HepG2 (cell line): ENCODE results near the gene PAK6. TPM values are rescaled to one million over a fixed set of nuclear protein-coding genes. Genes with fewer than 3 reads are reported as not detected.

Experiments used
- ATAC-seq: fragments of 200-7000 bp; cut with Tn5 transposase; 3 replicates; pipeline ENCODE4 v1.9.1; 2020; ENCODE audit warnings: mild to moderate bottlenecking, moderate library complexity
- BruUV-seq: library from RNA; stranded (reverse); fragments of 400-500 nt; replicated peaks from 2 replicates; lab custom pipeline; 2021; lab: Mats Ljungman, UMichigan
- CTCF ChIA-PET: fragments of 300-600 bp; formaldehyde crosslinking; extraction: SDS; loops from one replicate; lab custom pipeline; 2021; ENCODE audit warnings: low total read pairs, inconsistent platforms, low intra/inter-chr PET ratio; lab: Yijun Ruan, JAX
- POLR2A ChIA-PET: fragments of 350-600 bp; sonication (Branson Sonifier 250); formaldehyde crosslinking; loops from one replicate; lab custom pipeline; 2020; ENCODE audit warnings: antibody characterized with exemption, inconsistent platforms; lab: Yijun Ruan, JAX
- DNase-seq: peaks from one replicate; pipeline ENCODE4 v3.0.0-alpha.2; 2015; ENCODE audit warnings: low spot score
- FAIRE-seq: peaks from 3 replicates; lab custom pipeline; 2011; peaks lifted over from hg19 to GRCh38; lab: Jason Lieb, UNC
- H2AFZ ChIP-seq: one replicate; pipeline ENCODE4 v1.6.1; 2011; ENCODE audit warnings: low read length, inconsistent platforms
- H3K27ac ChIP-seq: fragments of 300-600 bp; 3 replicates; pipeline ENCODE4 v1.8.0; 2011; ENCODE audit warnings: mixed run types, mild to moderate bottlenecking, mixed read lengths, low read length, inconsistent platforms; ENCODE audit not compliant: insufficient read depth; ENCODE audit errors: extremely low read length
- H3K27me3 ChIP-seq, 2 experiments: fragments of 200-600 bp in 1 of 2; 2 replicates in 1 of 2; 3 replicates in 1 of 2; pipeline versions ENCODE4 v1.6.0 to v1.8.0; 2011; ENCODE audit warnings: low read length in 2 of 2, mild to moderate bottlenecking in 2 of 2, moderate library complexity in 2 of 2, inconsistent platforms in 1 of 2; ENCODE audit not compliant: insufficient read depth in 2 of 2, control insufficient read depth in 1 of 2
- H3K36me3 ChIP-seq, 2 experiments: fragments of 200-600 bp in 1 of 2; replicated peaks in 1 of 2; 2 replicates in 1 of 2; 3 replicates in 1 of 2; pipeline versions ENCODE4 v1.5.1 to v1.8.0; 2011; ENCODE audit warnings: low read length in 2 of 2, inconsistent platforms in 1 of 2; ENCODE audit not compliant: insufficient read depth in 2 of 2, control insufficient read depth in 1 of 2
- H3K4me1 ChIP-seq: 2 replicates; pipeline ENCODE4 v1.5.1; 2012; ENCODE audit warnings: low read length, inconsistent platforms; ENCODE audit not compliant: insufficient read depth
- H3K4me2 ChIP-seq: 2 replicates; pipeline ENCODE4 v1.6.0; 2011; ENCODE audit warnings: low read depth, low read length, inconsistent platforms
- H3K4me3 ChIP-seq, 3 experiments: fragments of 200-600 bp in 1 of 3; sonication (generic), shearing (Covaris generic) in 1 of 3; replicated peaks in 1 of 3; 2 replicates each; pipeline ENCODE4 v1.5.1; 2011 to 2016; ENCODE audit warnings: low read length in 3 of 3, inconsistent platforms in 2 of 3, low read depth in 2 of 3, mild to moderate bottlenecking in 2 of 3, control low read depth in 1 of 3, mixed read lengths in 1 of 3; ENCODE audit not compliant: insufficient read depth in 1 of 3
- H3K79me2 ChIP-seq: one replicate; pipeline ENCODE4 v1.6.1; 2011; ENCODE audit warnings: low read length, inconsistent platforms; ENCODE audit not compliant: insufficient read depth
- H3K9ac ChIP-seq: 2 replicates; pipeline ENCODE4 v1.6.0; 2011; ENCODE audit warnings: mild to moderate bottlenecking, low read depth, low read length, inconsistent platforms; ENCODE audit not compliant: insufficient read depth
- H3K9me3 ChIP-seq: 2 replicates; pipeline ENCODE4 v1.5.1; 2012; ENCODE audit warnings: mild to moderate bottlenecking, low read length
- H4K20me1 ChIP-seq: 2 replicates; pipeline ENCODE4 v1.6.0; 2011; ENCODE audit warnings: inconsistent platforms, mild to moderate bottlenecking, low read length, moderate library complexity; ENCODE audit not compliant: insufficient read depth
- AKAP8 ChIP-seq: sonication (generic); formaldehyde crosslinking; IDR thresholded peaks from 2 replicates; pipeline ENCODE4 v1.5.1; 2020; ENCODE audit warnings: mild to moderate bottlenecking, missing genetic modification reagents
- MIXL1 ChIP-seq: IDR thresholded peaks from 2 replicates; pipeline ENCODE4 v1.6.1; 2016
- NFIB ChIP-seq: sonication (generic); formaldehyde crosslinking; IDR thresholded peaks from 2 replicates; pipeline ENCODE4 v1.9.0; 2021; ENCODE audit warnings: missing genetic modification reagents, mild to moderate bottlenecking, borderline replicate concordance
- NKX3-1 ChIP-seq: sonication (generic); formaldehyde crosslinking; IDR thresholded peaks from 2 replicates; pipeline ENCODE4 v1.5.0; 2020; ENCODE audit warnings: missing genetic modification reagents
- NONO ChIP-seq, 2 experiments: fragments of 450-650 bp in 1 of 2; sonication (generic) in 1 of 2; formaldehyde crosslinking in 1 of 2; IDR thresholded peaks in 1 of 2; conservative IDR thresholded peaks in 1 of 2; 2 replicates each; pipeline versions ENCODE4 v1.6.1 to v1.8.0; 2017 to 2022; ENCODE audit warnings: mild to moderate bottlenecking in 1 of 2, missing genetic modification reagents in 1 of 2, moderate library complexity in 1 of 2
- PCBP1 ChIP-seq: fragments of 200-400 bp; formaldehyde crosslinking; IDR thresholded peaks from 2 replicates; pipeline ENCODE4 v1.6.1; 2017; ENCODE audit warnings: mild to moderate bottlenecking, low read depth, low read length, borderline replicate concordance
- RAD51 ChIP-seq: fragments of 450-650 bp; IDR thresholded peaks from 2 replicates; pipeline ENCODE4 v1.6.1; 2016; ENCODE audit warnings: borderline replicate concordance
- SRSF9 ChIP-seq: fragments of 200-400 bp; formaldehyde crosslinking; IDR thresholded peaks from 2 replicates; pipeline ENCODE4 v1.6.1; 2018; ENCODE audit warnings: borderline replicate concordance, mild to moderate bottlenecking, low read depth, low read length; ENCODE audit not compliant: insufficient read depth, poor library complexity, severe bottlenecking
- TBX2 ChIP-seq: sonication (generic); formaldehyde crosslinking; IDR thresholded peaks from 2 replicates; pipeline ENCODE4 v1.5.0; 2020; ENCODE audit warnings: missing genetic modification reagents, mild to moderate bottlenecking, borderline replicate concordance
- ZBTB3 ChIP-seq: sonication (generic); formaldehyde crosslinking; IDR thresholded peaks from 2 replicates; pipeline ENCODE4 v1.4.0; 2020; ENCODE audit warnings: low read depth, mild to moderate bottlenecking, moderate library complexity, missing genetic modification reagents, borderline replicate concordance
- ZNF530 ChIP-seq: sonication (generic); formaldehyde crosslinking; IDR thresholded peaks from 2 replicates; pipeline ENCODE4 v1.5.0; 2020; ENCODE audit warnings: low read depth, mild to moderate bottlenecking, missing genetic modification reagents
- ZNF543 ChIP-seq: sonication (generic); formaldehyde crosslinking; IDR thresholded peaks from 2 replicates; pipeline ENCODE4 v1.4.0; 2020; ENCODE audit warnings: mild to moderate bottlenecking, missing genetic modification reagents
- ZNF598 ChIP-seq: sonication (generic); formaldehyde crosslinking; IDR thresholded peaks from 2 replicates; pipeline ENCODE4 v1.5.1; 2020; ENCODE audit warnings: mild to moderate bottlenecking, missing genetic modification reagents, borderline replicate concordance
- ZNF768 ChIP-seq: sonication (generic); formaldehyde crosslinking; IDR thresholded peaks from 2 replicates; pipeline ENCODE4 v1.4.0; 2020; ENCODE audit warnings: missing genetic modification reagents
- WGBS: methylation state at CpG from one replicate; pipeline ENCODE4 v1.1.6; 2017; ENCODE audit warnings: low lambda C conversion rate; 5-methylcytosine and 5-hydroxymethylcytosine counted together
- in situ Hi-C: cut with HindIII; loops from 2 replicates; pipeline ENCODE4 v1.10.0; 2017; ENCODE audit warnings: low pct_unique_long_range_greater_than_20kb; ENCODE audit not compliant: extremely low pct_ligation_motif_present
- intact Hi-C: fragments of 100-400 bp; cut with micrococcal nuclease; formaldehyde crosslinking; loops from one replicate; pipeline ENCODE4 v1.10.0; 2022; ENCODE audit not compliant: unreplicated experiment
- polyA plus RNA-seq, 8 experiments: library from polyadenylated mRNA; depleted of rRNA in 3 of 8; stranded (reverse) in 7 of 8; unstranded in 1 of 8; fragments of >200 nt; fragmentation: Illumina TruSeq in 4 of 8; extraction: Trizol in 4 of 8; gene quantifications; 2 replicates each; pipeline versions ENCODE4 v1.2.1 to v1.2.3, GENCODE V29; 2011 to 2016; ENCODE audit warnings: low read depth in 4 of 8, missing spikeins in 1 of 8, mixed read lengths in 1 of 8; ENCODE audit not compliant: insufficient read depth in 1 of 8
- total RNA-seq, 5 experiments: library from RNA; depleted of rRNA; stranded (reverse); fragments of >200 nt; fragmentation: Illumina TruSeq; extraction: Trizol; gene quantifications; 2 replicates each; pipeline ENCODE4 v1.2.3, GENCODE V29; 2016; ENCODE audit warnings: low read depth in 1 of 5

PAK6 gene
- total and polyA plus RNA-seq, 2 of the 13 experiments (the other 11 are each of a cell fraction or from before 2014, with no cell fraction given), result 0.07 TPM; not detected in 1

DNA sequence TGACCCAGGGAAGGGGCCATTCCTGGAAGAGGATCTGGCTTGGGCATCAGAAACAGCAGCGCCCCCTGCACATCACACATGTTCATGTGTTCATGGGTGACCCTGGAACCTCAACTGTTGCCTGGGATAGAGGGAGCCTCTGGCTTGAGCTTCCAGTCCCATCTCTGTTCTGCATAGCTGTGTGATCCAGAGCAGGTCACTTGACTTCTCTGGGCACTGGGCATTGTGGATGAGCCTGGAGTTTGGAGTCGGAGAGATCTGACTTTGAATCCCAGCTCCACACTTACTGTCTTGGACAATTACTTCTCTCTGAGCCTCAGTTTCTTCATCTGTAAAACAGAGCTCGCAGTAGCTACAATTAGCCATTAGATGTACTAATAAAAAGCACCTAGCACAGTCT, 15.6 kb downstream of the PAK6 start:
- Histone ChIP-seq H3K27me3 (peaks cover 4 to 69% of the 10 kb centered on the region in 2 experiments; a peak in 4 of 5 replicates), H3K36me3 (no peaks in the 10 kb centered on the region), H3K9me3 (no peaks in the 10 kb centered on the region), H3K4me3 (no peak overlapping the region), H4K20me1 (no peaks in the 10 kb centered on the region), H3K27ac (no peak overlapping the region), H3K4me1 (peaks cover 25% of the 10 kb centered on the region), H2AFZ (no peak overlapping the region), H3K4me2 (no peak overlapping the region), H3K79me2 (no peaks in the 10 kb centered on the region), H3K9ac (no peak overlapping the region)
- ChIA-PET CTCF (no interaction called here), POLR2A (no interaction called here)
- ATAC-seq (no peak), FAIRE-seq (no peak), DNase-seq (no peak)
- WGBS, result 88% methylated on average over 3 of the region's 3 CpGs
- BruUV-seq, result no TSS peak
- intact Hi-C loops (no loop called here), in situ Hi-C loops (no loop called here)
- no peak for TF ChIP-seq AKAP8 (CRISPR knock-in tag)
- peak; percentile 87 for TF ChIP-seq ZNF768 (CRISPR knock-in tag)
- no peak for TF ChIP-seq ZBTB3
- no peak for TF ChIP-seq ZNF543

DNA sequence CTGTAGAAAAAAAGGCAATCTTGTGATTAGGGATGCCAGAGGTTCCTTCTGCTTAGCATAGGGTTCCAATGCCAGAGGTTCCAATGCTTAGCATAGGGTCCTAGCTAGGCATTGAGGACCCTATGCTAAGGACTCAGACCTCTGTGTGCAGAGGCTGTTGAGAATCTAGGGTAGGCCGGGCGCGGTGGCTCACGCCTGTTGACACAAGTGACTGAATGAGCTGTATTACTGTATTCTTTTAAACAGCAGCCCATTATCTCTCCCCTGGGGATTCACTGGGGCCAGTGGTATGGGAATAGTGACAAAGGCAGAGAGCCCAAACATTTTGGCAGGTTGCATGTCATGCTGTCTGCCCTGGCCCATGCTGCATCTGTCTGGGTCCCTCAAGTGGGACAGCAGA, 16.2 kb downstream of the PAK6 start:
- CTCF ChIA-PET, result no interaction called here
- H3K9ac ChIP-seq, result no peak overlapping the region
- intact Hi-C loops (no loop called here), in situ Hi-C loops (no loop called here)
- ATAC-seq (no peak), FAIRE-seq (no peak), DNase-seq (no peak)
- TF ChIP-seq SRSF9 (no peak), TBX2 (CRISPR knock-in tag) (no peak), NONO (IDR thresholded peaks at IDR 0.05) (no peak), NONO (CRISPR knock-in tag; conservative IDR thresholded peaks at IDR 0.05) (no peak), NFIB (CRISPR knock-in tag) (no peak), NKX3-1 (no peak), ZNF598 (CRISPR knock-in tag) (no peak), RAD51 (no peak), ZNF530 (CRISPR knock-in tag) (no peak), MIXL1 (no peak), PCBP1 (no peak)
- H3K4me2 ChIP-seq, result no peak overlapping the region
- H3K27me3 ChIP-seq, result peaks cover 4 to 65% of the 10 kb centered on the region in 2 experiments; a peak in 4 of 5 replicates
- WGBS, result no CpG with 5 or more reads among the region's 4 CpGs
- no peaks in the 10 kb centered on the region for H3K79me2 ChIP-seq
- H3K27ac ChIP-seq, result no peak overlapping the region
- BruUV-seq, result no TSS peak
- H3K36me3 ChIP-seq, result no peaks in the 10 kb centered on the region
- H4K20me1 ChIP-seq, result no peaks in the 10 kb centered on the region
- POLR2A ChIA-PET, result no interaction called here
- no peak overlapping the region for H3K4me3 ChIP-seq
- H2AFZ ChIP-seq, result no peak overlapping the region
- no peaks in the 10 kb centered on the region for H3K9me3 ChIP-seq
- H3K4me1 ChIP-seq, result peaks cover 20% of the 10 kb centered on the region
